GM10248 (cell line): ENCODE results near the gene LPCAT1.

ENCODE experiments used
- CTCF ChIA-PET: fragments of 300-600 bp; sonication (Branson Sonifier 250); formaldehyde crosslinking; extraction: SDS; loops from one replicate; lab custom pipeline; 2021; ENCODE audit warnings: antibody characterized with exemption; lab: Yijun Ruan, JAX
- POLR2A ChIA-PET: fragments of 350-650 bp; sonication (Branson Sonifier 250); formaldehyde crosslinking; extraction: SDS; loops from one replicate; lab custom pipeline; 2020; ENCODE audit warnings: antibody characterized with exemption; lab: Yijun Ruan, JAX
- DNase-seq: peaks from one replicate; pipeline ENCODE4 v3.0.0; 2012; ENCODE audit errors: extremely low spot score
- CTCF ChIP-seq: IDR thresholded peaks from 2 replicates; pipeline ENCODE4 v1.5.1; 2012; ENCODE audit warnings: mild to moderate bottlenecking, low read depth; ENCODE audit errors: extremely low read depth, missing control alignments, control extremely low read depth

Gene LPCAT1

GRCh38 chr5:1448511-1449011, 75.2 kb downstream of the LPCAT1 start:
- ChIA-PET POLR2A (no interaction called here), CTCF (interaction anchor here (2.2 kb wide), 1 partner anchor 68 kb away, joined by 5 read pairs; no protein-coding TSS in a partner anchor)
- TF ChIP-seq CTCF: no peak
- no peak for DNase-seq

GRCh38 chr5:1447671-1448361, 75.9 kb downstream of the LPCAT1 start:
- DNase-seq: no peak
- ChIA-PET POLR2A (no interaction called here), CTCF (interaction anchor here (2.2 kb wide), 1 partner anchor 68 kb away, joined by 5 read pairs; no protein-coding TSS in a partner anchor)
- no peak for TF ChIP-seq CTCF

GRCh38 chr5:1446602-1447343, 77.0 kb downstream of the LPCAT1 start:
- no peak for DNase-seq
- ChIA-PET POLR2A (no interaction called here), CTCF (no interaction called here)
- TF ChIP-seq CTCF: no peak

- DNase-seq: no peak
- ChIA-PET CTCF (no interaction called here), POLR2A (no interaction called here)
- TF ChIP-seq CTCF: no peak
Observed at GRCh38 chr5:1445689-1446601, 77.8 kb downstream of the LPCAT1 start.

- CTCF ChIA-PET: no interaction called here
- DNase-seq: no peak
- POLR2A ChIA-PET: no interaction called here
- no peak for TF ChIP-seq CTCF
Observed at GRCh38 chr5:1445313-1445688, 78.5 kb downstream of the LPCAT1 start, which contains the start of gene SLC6A3. Gene SLC6A3, minus strand, starts transcription at chr5:1445440. Its CDS starts 2,243 bp downstream, at chr5:1443197.

- CTCF ChIA-PET: no interaction called here
- no peak for TF ChIP-seq CTCF
- POLR2A ChIA-PET: no interaction called here
- DNase-seq: no peak
Observed at GRCh38 chr5:1444361-1445189, 79.2 kb downstream of the LPCAT1 start.
